KBM-7 (cell line): Measurements from ENCODE around the gene MRPL27.
A peak's percentile ranks its signal among the peaks of the same experiment; 100 is the strongest.
"Not testable (repeated sequence)": the region's sequence is repeated elsewhere in the genome, so short reads cannot be mapped to it uniquely, and the experiment has no call there.

ENCODE experiments used
- DNase-seq: peaks from one replicate; pipeline ENCODE4 v3.0.0-alpha.2; 2015
- in situ Hi-C: fragments of 300-500 bp; cut with MboI; formaldehyde crosslinking; loops from 2 replicates; pipeline ENCODE4 v1.14.3; 2020; ENCODE audit warnings: low sequenced_read_pairs, low pct_unique_long_range_greater_than_20kb, mixed read lengths

Gene MRPL27

DNA sequence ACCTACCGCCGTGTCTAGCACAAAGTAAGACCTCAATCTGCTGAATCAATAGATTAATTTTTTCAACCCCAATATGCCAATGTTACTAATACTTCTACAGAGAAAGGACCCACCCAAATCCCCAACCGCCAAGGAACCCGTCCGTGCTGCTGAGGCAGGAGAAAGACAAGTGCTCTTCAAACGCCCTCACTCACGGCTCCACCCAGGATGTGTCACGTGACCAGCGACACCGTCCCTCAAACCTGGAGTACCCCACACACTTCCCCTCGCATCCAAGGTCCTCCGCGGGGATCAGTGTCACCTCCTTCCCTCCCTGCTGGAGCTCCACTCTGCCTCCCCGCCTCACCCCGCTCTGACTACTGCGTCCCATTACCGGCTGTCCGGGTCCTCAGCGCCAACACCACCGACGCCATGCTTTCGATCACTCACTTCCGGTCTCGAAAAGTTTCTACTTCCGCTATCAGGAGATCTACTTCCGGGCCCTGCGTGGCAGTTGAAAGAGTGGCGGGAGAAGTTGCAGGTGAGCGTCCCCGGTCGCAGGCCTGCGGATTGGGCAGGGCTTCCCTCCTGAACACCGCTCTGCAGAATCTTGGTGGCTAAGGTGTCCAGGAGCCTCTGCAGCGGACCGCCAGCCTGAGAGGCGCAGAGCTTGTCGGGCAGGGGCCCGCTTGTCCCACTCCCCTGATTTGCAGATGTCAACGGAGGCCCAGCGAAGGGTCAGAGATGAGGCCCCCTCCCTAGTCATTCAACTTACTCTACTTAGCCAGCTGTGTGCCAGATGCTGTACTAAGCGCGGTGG, at the start of gene MRPL27, which contains the start of gene EME1:
Gene MRPL27 (minus strand): TSS at position 427 of the 799 bp plus-strand sequence. CDS start 14 bp downstream, at position 413.
Gene EME1 (plus strand): TSS at position 472 of the 799 bp plus-strand sequence. CDS start 1,980 bp downstream, outside the sequence.
- in situ Hi-C loops = no loop called here

DNA sequence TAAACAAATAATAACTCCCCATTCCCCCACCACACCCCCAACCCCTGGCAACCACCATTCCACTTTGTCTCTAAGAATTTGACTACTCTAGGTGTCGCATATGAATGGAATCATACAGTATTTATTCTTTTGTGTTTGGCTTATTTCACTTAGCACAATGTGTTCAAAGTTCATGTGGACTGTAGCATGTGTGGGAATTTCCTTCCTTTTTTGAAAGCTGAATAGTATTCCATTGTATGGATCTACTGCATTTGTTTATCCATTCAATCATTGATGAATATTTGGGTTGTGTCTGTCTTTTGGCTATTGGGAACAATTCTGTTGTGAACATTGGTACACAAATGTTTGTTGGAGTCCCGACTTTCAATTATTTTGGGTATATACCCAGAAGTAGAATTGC, 49.8 kb upstream of the MRPL27 start:
- in situ Hi-C loops = no loop called here
- no peak for DNase-seq

More for the DNA sequence above, at the start of gene MRPL27, which contains the start of gene EME1:
- DNase-seq = peak; percentile 95

DNA sequence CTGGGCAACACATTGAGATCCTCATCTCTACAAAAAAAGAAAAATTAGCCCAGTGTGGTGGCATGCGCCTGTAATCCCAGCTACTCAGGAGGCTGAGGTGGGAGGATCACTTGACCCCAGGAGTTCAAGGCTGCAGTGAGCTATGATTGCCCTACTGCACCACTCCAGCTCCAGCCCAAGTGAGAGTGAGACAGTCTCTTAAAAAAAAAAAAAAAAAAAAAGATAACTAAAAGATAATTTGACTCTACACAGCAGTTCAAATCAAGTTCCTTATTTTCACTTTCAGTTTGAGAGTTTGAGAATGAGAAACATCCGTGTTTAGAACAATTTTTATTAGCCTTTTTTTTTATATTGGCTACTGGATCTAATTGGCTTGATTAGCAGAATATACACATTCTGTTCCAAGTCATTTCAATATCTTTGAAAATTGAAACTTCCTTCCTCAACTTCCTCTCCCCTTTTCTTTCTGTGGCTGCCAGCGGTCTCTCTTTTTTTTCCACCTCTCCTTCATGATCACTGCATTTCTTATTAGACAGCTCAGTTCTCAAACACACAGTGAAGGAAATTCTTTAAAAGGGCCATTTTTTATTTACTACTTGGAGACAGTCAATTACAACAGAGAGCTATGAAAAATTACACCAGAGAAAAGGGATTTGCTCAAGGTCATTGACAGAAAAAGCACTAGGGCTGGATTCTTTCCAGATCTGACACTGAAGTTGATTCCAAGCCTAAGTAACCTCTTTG, 48.5 kb upstream of the MRPL27 start:
- in situ Hi-C loops = no loop called here
- DNase-seq = peak; percentile 65

DNA sequence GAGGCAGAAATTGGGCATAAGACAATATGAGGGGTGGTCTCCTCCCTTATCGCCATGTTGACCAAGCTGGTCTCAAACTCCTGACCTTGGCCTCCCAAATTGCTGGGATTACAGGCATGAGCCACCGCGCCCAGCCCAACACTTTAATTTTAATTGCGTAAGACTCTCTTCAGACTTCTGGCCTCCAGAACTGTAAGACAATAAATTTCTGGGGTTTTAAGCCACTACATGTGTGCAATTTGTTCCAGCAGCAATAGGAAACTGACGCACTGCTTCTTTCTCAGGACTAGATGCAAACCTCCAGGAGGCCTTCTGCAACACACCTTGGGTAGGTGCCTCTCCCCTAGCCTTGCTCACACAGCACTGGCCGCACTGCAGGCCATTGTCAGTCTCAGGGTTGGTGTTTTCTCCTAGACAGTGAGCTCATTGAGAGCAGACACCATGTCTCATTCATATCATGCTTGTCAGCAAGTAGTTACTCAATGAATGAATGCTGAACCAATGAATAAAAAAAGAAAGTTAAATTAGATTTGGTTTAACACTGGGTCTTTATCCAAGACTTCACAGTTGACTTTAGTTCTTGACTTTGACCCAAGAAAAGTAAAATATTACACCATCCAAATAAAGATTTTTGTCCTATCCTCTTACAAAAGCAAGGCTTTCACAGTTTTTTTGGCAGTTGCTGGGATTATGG, 47.6 kb upstream of the MRPL27 start:
- in situ Hi-C loops = no loop called here
- no peak for DNase-seq

DNA sequence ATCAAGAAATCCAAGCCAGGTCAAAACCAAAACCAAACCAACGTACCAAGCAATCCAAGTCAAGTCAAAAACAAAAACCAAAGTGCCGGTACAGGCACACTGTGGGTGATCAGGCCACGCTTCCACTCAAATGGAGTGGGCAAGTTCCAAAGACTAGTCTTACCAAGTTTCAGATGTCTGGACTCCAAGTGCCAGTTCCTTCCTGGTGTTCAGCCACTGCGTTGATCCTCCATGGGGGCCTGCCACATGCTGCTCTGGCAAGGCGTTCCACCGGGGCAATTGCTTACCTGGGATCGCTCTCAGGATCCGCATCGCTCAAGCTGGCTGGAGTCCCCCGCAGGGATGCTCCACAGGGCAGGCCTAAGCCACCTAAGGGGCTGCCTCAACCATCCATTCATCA, 46.6 kb upstream of the MRPL27 start:
- in situ Hi-C loops, DNase-seq: not testable (repeated sequence)

DNA sequence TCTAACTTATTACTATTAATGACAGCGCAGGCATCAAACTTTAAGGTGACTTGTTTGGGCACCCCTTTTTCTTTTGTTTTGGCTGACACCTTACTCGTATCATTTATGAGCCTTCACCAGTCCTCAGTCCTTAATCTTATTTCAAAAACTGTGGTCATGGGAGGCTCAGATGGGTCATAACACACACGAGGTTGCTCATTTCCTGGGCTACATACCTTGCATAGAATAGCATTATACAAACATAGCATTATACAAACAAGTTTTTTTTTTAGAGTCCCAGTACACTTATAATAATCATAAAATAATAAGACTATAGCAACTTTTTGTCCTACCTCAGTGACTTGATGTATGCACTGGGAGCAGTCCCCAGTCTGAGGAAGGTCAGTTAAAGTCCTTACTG, 41.8 kb upstream of the MRPL27 start:
- no peak for DNase-seq
- in situ Hi-C loops = no loop called here

DNA sequence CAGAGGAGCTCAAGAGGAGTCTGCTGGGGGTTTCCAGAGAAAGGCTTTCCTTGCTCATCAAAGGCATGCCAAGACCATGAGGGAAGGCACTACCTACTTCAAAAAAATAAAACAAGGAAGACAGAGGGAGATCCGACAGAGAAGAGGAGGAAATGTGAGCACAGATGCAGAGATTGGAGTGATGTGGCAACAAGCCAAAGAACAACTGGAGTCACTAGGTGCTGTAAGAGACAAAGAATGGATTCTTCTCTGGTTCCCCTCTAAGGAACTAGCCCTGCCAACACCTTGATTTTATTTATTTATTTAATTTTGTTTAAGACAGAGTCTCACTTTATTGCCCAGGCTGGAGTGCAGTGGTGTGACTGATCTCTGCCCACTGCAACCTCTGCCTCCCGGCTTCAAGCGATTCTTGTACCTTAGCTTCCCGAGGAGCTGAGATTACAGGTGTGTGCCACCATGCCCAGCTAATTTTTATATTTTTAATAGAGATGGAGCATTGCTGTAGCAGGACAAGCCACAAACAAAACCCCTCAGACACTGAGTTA, 39.3 kb upstream of the MRPL27 start:
- in situ Hi-C loops = no loop called here
- DNase-seq = no peak

DNA sequence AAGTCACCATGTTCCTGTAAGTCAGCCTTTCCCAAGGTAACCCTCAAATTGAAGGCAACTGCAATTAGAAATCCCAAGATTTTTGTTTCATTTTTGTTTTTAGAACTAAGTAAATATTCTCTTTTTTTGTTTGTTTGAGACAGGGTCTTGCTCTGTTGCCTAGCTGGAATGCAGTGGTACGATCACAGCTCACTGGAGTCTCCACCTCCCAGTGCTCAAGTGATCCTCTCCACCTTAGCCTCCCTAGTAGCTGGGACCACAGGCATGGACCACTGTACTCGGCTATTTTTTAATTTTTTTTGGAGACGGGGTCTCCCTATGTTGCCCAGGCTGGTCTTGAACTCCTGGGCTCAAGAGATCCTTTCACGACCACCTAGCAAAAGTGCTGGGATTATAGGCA, 34.9 kb upstream of the MRPL27 start:
- in situ Hi-C loops = no loop called here
- DNase-seq = no peak

DNA sequence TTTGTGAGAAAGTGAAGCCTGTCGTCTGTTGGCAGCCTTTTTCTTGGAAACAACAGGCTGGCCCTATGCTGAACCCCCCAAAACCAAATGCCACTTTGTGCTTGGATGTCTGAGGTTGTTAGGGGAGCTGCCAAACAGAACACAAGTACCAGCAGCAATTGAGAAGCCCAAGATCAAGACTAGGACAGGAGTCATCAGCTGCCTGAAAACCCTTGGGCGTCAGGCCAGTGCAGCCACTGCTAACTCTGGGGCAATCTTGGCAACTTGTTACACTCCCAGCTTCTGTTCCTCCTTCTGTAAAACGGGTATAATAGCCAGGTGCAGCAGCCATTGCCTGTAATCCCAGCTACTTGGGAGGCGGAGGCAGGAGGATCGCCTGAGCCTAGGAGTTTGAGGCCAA, 33.6 kb upstream of the MRPL27 start:
- DNase-seq = no peak
- in situ Hi-C loops = no loop called here

DNA sequence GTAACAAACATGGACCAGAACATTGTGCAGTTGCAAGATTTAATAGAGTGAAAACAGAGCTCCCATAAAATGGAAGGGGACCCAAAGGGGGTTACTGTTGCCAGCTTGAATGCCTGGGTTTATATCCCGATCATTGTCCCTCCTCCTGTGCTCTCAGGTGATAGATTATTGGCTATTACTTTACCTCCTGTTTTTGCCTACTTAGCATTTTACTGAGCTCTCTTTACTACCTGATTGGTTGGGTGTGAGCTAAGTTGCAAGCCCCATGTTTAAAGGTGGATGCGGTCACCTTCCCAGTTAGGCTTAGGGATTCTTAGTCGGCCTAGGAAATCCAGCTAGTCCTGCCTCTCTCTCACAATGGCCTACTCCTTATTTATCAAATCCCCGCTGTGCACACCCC, 32.4 kb upstream of the MRPL27 start:
- DNase-seq, in situ Hi-C loops: not testable (repeated sequence)

DNA sequence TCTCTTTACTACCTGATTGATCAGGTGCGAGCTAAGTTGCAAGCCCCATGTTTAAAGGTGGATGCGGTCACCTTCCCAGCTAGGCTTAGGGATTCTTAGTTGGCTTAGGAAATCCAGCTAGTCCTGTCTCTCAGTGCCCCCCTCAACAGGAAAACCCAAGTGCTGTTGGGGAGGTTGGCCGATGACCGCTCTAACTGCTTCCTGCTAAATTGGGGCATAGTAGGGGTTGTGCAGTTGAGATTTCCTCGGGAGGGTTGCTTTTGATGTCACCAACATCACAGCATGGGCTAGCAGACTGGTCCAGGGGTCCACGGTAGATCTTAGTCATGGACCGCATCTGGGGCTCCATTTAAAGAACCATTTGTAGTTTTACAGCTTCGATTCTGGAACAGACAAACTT, 26.6 kb upstream of the MRPL27 start:
- DNase-seq, in situ Hi-C loops: not testable (repeated sequence)

DNA sequence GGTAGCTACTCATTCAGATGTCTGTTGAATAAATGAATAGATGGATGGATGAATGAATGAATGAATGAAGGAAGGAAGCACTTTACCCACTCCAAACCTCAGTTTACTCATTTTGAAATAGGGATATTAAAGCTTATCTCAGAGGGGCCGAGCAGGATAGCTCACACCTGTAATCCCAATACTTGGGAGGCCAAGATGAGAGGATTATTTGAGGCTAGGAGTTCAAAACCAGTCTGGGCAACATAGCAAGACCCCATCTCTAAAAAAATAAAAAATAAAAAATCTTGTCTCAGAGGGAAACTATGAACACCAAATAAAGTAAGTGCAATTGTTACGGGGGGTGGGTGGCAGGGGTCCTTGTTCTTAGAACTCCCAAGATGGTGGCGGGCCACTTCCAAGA, 25.7 kb upstream of the MRPL27 start:
- in situ Hi-C loops, DNase-seq: not testable (repeated sequence)

DNA sequence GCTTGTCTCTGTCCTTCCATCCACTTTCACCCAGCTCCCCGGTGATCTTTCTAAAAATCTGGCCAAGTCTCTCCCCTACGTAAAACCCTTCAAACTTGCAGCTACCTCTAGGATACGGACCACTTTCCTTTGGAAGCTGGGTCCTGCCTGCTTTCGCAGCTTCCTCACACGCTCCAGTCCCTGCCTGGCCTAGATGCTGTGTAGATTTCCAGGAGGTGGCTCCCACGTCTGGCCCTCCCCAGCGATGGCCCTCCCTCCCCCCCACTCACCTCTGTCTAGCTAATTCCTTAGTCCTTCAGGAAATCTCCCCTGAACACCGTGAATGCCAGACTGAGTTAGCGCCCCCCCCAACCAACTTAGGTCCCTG, 24.9 kb upstream of the MRPL27 start:
- no peak for DNase-seq

DNA sequence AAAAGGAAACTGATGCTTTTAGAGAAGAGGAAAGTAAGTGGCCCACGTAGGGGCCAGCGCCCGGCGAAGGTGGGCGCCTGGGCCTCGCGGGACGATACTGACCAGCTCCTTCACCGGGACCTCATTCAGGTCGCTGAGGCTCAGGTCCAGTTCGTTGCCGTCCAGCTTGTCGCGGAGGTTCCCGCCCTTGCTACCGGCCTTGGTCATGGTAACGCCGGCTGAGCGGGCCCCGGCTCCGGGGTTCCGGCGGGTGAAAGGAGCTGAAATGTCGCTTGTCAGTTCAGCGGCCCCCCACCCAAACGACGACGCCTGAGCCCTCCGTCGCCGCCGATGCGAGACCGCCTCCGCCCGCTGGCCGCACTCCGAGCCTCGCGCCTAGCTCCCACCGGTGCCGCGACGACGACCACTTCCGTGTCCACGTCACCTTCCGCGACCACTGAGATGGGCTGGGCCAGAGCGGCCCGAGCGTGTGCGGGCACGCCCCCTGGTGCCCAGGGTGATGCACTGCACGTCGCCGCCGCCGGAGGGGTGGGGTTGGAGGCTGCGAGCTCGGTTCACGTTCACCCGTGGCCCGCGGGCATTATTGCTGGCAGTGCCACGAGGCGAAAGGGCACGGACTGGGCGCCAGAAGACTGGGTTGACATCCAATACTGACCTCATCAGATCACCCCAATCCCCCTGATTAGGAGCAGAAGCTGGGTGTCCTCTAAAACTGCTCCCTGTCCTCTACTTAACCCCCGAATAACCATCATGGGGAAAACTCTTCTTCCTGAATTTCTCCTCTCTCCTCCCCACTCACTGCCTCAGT, 24.3 kb upstream of the MRPL27 start, which contains the start of gene LRRC59:
Gene LRRC59 (minus strand): TSS at position 413 of the 808 bp plus-strand sequence. CDS start 206 bp downstream, at position 207.
- peak; percentile 92 for DNase-seq
- in situ Hi-C loops = no loop called here

More for the DNA sequence above, 24.9 kb upstream of the MRPL27 start:
- in situ Hi-C loops = no loop called here

DNA sequence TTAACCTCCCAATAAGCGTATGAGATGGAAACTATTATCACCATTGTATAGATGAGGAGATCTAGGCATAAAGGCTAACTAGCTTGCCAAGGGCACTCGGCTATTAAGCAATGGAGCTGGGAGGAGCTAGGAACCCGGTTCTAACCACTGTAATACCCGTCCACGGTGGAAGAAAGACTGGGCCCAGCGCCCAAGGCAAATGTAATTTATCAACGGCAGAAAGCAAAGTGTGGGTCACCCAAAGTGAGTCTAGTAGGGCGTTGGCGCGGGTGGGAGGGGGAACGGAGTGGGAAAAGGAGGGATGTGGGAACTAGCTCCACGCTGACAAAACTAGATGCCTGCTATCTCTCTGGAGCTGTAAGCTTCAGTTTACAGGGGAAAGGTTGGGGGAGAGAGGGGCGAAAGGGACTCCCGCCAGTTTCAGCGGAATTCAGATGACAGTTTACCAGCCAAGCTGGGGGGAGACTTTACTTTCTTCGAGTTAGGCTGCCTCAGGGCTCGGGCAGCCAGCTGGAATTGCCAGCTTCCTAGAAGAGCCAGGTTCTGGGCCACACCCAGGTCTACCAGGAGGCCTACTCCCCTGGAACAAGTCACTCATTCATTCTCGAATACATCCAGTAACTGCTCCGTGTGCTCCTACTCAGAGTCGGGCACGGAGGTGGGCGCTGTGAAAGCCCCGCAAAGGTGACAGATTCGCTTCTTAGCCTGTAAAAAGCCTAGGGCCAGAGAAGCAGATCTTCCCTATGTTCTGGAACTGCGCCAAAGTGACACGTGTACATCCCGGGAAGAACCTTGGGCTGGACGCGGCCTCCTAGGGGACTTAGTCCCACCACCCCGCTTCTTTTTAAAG, 23.5 kb upstream of the MRPL27 start:
- DNase-seq = peak; percentile 43
- in situ Hi-C loops = no loop called here

DNA sequence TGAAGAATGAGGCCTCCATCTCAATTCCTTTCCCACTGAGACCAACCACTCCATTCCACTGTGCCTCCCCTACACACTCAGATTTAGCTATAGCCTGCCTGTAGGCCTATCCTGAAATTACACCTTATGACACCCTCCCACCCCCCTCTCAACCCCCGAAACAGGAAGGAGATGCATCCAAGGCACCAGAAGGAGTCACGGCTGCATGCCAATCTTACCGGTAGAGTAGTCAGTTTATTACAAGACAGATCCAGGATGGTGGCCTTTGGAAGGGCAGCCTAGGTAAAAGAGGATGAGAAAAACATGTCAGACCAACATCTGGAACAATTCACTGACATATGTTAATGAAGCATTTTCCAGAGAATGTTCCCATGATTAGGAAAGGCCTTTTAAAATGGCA, 21.7 kb upstream of the MRPL27 start:
- no peak for DNase-seq
- in situ Hi-C loops = no loop called here

DNA sequence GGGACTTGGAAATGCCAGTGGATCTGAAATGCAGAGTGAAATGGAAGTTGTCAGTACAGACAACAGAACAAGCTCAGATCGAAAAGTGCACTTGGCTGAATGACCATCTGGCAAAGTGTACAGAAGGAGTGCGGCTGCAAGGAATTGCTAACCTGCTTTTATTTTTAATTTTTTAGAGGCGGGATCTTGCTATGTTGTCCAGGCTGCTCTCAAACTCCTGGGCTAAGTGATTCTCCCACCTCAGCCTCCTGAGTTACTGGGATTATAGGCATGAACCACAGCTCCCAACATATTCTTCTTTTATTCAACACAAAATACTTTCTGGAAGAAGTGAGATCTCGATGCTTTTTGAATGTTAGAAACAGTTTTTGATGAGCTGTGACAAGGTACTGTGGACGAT, 20.7 kb upstream of the MRPL27 start:
- in situ Hi-C loops = no loop called here
- no peak for DNase-seq

DNA sequence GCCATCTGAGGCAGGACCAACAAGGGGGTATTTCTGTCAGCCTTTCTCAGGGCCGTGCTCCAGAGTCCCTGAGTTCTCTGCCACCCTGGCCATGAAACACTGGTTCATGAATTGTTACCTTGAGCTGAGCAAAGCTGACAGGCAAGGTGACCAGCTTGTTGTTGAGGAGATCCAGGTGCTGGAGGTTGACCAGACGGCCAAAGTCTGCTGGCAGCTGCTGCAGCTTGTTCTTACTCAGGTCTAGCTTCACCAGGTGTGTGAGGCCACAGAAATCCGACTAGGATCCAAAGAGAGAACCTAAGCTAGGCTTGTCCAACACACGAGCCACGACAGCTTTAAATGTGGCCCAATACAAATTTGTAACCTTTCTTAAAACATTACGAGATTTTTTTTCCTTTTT, 19.6 kb upstream of the MRPL27 start:
- in situ Hi-C loops = no loop called here
- DNase-seq = no peak
